HG03460 (cell line): Measurements from ENCODE around the gene ZNF224.

Experiments
- ATAC-seq: cut with Tn5 transposase; IDR thresholded peaks from one replicate; pipeline ENCODE4 v1.9.1; 2021; ENCODE audit not compliant: unreplicated experiment

The ZNF224 gene

DNA sequence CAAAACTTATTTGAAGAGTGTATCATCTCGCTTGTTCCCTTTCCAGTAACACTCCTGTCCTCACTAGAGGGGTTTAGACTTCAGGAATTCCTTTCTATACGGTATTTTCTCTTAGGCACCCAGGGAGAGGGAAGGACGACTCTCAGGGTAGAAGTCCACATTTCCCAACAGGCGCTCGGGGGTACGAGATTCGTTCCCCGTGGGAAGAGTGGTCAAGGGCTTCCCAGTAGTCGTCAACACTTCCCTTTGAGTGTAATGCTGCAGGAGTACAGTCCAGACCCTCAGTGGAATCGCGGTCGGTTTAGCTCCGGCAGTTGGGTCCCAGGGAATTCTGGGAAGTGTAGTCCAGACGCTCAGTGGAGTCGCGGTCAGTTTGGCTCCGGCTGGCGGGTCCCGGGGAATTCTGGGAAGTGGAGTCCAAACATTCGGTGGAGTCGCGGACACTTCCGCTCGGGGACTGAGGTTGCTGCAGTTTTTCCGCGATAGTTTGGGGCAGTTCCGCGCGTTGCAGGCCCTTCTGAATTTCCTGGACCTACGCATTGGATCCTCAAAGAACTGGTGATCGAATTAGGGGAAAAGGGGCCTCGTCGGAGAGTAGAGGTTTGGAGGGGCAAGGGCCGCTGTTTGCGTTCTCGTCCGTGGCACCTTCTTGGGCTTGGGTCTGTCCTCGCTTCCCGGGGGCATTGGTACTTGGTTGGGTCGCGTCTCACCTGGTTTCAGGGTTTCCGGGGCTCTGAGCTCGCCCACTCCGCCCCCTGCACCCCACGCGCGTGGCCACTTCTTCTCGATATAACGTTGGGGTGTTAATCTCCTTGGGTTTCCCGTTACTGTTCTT lies at the start of gene ZNF224:
TSS of gene ZNF224 (plus strand) at position 431 of the 835 bp plus-strand sequence. CDS start 3,513 bp downstream, outside the sequence.
- ATAC-seq = peak; percentile 87

GRCh38 chr19:44050740-44051649 lies 43.2 kb upstream of the ZNF224 start:
- no peak for ATAC-seq

- peak; percentile 74 for ATAC-seq
These were observed 42.3 kb upstream of the ZNF224 start, which contains the start of gene ZNF223 for GRCh38 chr19:44051650-44052402. TSS of gene ZNF223 (plus strand) at chr19:44052036. CDS start at chr19:44055177, 3,141 bp downstream.

- ATAC-seq = no peak
These were observed 38.3 kb upstream of the ZNF224 start for GRCh38 chr19:44055870-44056269.

- ATAC-seq = no peak
These were observed 34.9 kb upstream of the ZNF224 start for GRCh38 chr19:44059229-44059628.

GRCh38 chr19:44061038-44061437 lies 33.1 kb upstream of the ZNF224 start:
- no peak for ATAC-seq

DNA sequence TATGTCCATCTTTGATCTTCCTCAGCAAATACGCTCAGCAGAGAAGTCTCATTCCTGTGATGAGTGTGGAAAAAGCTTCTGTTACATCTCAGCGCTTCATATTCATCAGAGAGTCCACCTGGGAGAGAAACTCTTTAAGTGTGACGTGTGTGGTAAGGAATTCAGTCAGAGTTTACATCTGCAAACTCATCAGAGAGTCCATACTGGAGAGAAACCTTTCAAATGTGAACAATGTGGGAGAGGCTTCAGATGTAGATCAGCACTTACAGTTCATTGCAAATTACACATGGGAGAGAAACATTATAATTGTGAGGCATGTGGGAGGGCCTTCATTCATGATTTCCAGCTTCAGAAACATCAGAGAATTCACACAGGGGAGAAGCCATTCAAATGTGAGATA lies 27.9 kb upstream of the ZNF224 start:
- ATAC-seq = no peak

- no peak for ATAC-seq
These were observed 24.7 kb upstream of the ZNF224 start for GRCh38 chr19:44069415-44069814.

- ATAC-seq = peak; percentile 94
These were observed 22.2 kb upstream of the ZNF224 start, which contains the start of gene ZNF284 for GRCh38 chr19:44071824-44072542. TSS of gene ZNF284 (plus strand) at chr19:44072159. CDS start at chr19:44076390, 4,231 bp downstream.

DNA sequence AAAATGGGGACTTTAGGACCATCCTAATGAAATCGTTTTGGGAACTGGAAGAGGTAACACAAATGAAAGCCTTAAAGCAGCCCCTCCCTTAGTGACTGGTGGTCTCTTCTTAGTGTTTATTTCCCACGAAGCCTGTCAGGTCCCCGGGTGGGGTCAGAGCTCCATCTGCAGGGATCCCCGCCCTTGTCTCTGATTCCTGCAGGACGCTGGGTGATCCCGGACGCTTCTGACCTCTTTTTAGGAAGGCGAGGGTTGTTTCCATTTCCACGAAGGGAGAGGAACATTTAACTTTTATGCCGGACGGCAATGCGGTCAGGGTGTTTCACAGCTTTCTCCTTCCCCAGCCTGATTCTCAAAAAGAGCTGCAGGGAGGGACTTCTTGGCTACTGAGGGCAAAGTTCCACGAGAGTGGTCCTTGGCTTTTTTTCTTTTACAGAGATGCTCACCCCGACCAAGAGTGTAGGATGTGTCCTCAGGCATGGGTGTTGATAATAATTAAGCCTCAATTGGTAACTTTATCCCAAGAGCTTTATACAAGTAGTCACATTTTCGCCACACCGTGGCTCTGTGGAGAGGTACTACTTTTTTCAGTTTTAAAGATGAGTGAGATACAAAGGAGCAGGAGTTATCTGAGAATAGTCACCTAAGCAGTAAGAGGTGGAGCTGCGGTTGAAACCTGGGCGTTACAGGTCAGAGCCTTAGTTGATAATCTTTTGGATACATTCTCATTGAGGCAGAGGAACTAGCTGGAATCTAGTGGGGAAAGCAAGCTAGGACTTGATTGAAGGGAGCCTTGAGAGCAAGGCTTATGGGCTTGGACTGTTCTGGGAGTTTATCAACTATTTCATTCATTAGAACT lies 21.4 kb upstream of the ZNF224 start:
- no peak for ATAC-seq

GRCh38 chr19:44076325-44076724 lies 17.8 kb upstream of the ZNF224 start:
- ATAC-seq = no peak

DNA sequence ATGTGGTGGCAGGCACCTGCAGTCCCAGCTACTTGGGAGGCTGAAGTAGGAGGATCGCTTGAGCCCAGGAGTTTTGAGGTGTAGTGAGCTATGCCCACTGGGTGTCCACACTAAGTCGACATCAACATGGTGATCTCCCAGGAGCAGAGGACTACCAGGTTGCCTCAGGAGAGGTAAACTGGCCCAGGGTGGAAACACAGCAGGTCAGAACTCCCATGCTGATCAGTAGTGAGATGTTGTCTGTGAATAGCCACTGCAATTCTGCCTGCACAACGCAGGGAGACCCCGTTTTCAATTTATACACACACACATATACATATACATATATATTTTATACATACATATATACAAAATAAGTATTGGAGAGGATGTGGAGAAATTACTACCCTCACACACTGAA lies 2.1 kb upstream of the ZNF224 start:
- ATAC-seq = no peak

- no peak for ATAC-seq
These were observed 13.6 kb downstream of the ZNF224 start for GRCh38 chr19:44107751-44108150.

- ATAC-seq = no peak
These were observed 15.3 kb downstream of the ZNF224 start for GRCh38 chr19:44109458-44109857.

- ATAC-seq = no peak
These were observed 17.8 kb downstream of the ZNF224 start for GRCh38 chr19:44111910-44112463.

GRCh38 chr19:44112802-44113137 lies 18.6 kb downstream of the ZNF224 start:
- no peak for ATAC-seq

GRCh38 chr19:44113138-44113783 lies 19.1 kb downstream of the ZNF224 start, which contains the start of gene ZNF225:
TSS of gene ZNF225 (plus strand) at chr19:44113399. CDS start at chr19:44115828, 2,429 bp downstream.
- ATAC-seq = peak; percentile 83

- peak; percentile 7 for ATAC-seq
These were observed 19.7 kb downstream of the ZNF224 start for GRCh38 chr19:44113784-44114390.
